NK-92 (cell line): ENCODE results near the gene TMPRSS4.

Experiments
- DNase-seq: peaks from one replicate; lab custom pipeline; 2025; ENCODE audit not compliant: unreplicated experiment; lab: John Stamatoyannopoulos, UW

TMPRSS4 gene

DNA sequence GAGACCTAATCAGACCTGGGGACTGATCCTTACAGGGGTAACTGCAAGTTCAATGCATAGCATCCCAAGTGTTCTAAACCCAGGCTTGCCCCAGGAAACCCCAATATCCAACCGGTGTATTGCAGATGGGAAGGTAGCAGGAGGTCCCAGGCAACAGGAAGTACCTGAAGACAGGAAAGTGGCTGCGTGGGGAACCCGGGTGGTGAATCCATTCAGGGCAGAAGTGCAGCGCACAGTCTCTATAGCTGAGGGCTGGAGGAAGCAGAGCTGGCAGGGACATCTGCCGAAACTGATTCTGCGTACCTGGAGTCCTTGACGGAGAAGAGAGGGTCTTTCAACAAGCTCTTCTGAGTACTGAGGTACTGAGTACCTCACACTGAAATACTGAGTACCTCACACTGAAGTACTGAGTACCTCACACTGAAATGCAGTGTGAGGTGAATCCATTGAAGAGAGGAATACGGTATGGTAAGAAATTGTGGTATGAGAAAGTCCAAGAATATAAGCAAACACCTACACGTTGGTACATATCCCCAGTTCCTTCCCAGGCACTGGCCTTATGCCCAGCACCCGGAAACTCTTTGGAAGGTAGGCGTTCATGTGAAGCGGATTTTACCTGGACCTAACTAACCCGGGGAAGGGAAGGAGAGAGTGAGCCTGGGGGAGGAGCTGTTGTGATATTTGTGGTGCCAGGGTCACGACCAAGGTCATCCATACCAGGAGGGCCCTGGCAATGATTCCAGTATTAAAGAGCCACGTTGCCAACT lies 55.7 kb downstream of the TMPRSS4 start:
- DNase-seq = no peak

GRCh38 chr11:118133816-118134215 lies 56.9 kb downstream of the TMPRSS4 start:
- no peak for DNase-seq

DNA sequence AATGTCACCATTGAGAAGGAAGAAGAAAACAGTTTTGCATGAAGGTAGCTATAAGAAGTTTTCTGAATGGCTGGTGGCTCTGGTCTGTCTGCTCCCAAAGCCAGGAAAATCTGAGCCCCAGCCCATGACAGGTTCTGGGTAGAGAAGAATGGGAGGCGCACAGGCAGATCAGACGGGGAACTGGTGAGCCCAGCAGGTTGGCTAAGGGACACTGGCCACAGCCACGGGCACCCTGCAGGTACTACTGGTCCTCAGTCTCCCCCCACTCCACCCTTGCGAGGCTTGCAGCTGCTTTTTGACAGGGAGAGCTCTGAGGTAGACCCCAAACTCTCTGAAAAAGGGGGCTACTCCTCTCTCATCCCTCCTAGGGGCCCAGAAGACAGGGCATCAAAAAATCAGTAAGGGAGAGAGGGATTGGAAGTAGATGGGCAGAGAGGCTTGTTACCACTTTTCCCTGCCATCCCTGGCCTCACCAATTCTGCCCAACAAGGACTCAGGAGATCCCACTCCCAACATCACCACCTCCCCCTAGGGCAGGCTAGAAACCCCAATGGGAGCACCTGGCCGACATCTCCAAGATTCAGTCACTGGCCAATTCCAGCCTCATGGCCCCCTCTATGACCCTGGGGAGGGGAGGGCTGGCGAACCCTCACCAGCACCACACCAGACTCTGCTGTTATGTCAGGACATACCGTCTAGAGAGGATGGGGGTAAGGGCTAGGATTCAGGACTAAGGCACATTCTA lies 58.3 kb downstream of the TMPRSS4 start:
- no peak for DNase-seq

DNA sequence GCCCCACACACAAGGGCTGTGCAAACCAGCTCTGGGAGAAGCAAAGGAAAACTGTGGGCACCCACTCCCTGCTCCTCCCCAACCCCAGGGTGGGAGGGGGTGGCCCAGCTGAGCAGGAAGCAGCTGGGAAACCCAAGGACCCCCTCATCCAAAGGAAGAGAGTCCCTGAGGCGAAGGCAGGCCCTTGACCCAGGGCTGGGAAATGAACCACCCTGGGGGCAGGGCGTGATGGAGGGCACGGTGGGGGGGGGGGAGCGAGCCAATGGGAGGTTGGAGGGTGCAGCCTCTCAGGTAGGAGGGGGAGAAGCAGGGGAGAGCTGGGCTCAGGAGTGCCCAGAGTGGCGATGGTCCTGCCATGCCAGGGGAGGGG lies 58.9 kb downstream of the TMPRSS4 start:
- no peak for DNase-seq

DNA sequence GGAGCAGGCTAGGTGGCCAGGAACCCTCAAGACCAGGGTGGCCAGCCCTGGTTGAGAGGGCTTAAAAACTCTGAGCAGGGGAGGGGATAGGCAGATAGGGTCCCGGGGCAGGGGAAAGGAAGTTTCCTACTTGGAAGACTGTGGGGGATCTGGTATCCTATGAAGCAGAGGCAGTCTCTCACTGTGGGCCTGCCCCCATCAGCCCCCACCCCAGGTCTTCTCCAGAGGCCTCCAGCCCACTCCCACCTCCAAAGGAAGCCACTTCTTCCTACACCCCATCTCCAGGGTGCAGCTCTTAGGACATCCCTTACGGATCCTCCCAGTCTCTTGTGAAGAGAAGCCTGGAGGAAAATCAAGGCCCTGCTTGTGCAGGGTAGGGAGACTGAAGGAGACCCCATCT lies 59.5 kb downstream of the TMPRSS4 start:
- DNase-seq = no peak

DNA sequence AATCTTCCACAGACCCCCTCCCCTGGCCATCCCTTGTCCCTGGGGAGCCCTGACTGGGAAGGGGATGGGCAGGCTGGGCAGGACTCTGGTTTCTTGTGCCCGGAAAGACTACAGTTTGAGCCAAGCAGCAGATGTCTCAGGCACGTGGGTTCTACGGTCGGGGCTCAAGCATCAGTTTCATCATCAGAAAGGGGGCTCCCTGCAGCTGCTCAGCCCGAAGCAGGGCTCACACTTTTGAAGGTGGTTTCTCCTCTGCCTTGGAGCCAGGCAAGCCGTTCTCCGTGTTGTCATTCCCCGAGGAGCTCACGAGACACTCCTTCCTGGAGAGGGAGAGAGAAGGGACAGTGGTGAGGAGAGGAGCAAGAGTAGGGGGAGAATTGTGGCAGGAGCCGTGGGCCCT lies 59.9 kb downstream of the TMPRSS4 start:
- no peak for DNase-seq

DNA sequence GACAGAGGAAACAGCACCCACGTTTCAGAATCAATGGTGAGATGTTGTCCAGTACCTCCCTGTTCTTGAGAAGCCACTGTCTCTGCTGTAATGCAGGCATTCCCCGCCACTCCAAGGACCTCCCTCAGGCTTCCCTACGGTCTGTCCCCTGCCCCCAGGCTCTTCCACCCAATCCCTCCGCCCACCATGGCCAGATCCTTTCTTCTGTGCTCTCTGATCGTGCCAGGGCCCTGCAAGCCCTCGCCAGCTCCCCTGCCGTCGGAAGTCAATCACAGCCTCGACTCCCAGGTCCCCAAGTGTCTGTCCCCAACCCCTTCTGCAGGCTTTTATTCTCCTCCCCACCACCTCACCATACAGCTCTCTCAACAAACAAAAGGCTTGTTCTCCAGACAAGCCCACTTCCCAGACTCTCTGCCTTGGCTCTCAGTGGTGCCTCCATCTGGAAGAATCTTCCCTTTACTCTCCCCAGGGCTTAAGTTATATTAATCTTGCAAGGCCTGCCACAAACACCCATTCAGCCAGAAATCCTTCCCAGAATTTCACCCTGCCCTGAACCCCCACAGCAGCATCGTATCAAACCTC lies 62.1 kb downstream of the TMPRSS4 start:
- no peak for DNase-seq

DNA sequence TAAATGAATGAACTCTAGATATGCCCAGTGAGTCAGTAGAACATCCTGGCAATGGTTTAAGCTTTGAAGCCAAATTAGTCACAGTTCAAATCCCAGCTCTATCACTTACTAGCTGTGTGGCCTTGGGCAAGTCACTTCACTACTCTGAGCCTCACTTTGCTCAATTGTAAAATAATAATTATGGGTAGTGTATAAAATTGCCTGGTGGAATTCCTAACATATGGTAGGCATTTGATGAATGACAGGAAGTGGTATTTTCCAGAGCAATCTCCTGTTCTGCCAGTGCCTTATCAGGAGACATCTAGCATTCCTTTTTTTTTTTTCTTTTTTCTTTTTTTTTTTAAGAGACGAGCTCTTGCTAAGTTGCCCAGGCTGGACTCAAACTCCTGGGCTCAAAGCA lies 62.7 kb downstream of the TMPRSS4 start:
- DNase-seq = no peak

DNA sequence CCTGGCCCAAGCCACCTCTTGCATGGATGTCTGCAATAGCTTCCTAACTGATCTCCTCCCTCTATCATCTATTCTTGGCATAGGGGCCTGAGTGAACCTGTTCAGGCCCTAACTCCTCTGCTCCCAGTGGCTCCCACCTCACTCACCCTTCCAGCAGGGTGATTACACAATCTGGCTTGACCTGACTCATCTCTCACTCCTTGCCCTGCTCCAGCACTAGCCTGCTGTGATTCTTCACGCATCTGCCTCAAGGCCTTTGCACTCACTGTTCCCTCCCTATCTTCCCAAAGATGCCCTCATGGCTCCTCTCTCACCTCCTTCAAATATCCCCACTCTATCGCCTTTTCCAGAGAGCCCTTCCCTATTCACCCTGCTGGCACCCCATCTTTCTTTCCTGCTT lies 65.2 kb downstream of the TMPRSS4 start:
- no peak for DNase-seq

GRCh38 chr11:118142809-118143208 lies 65.9 kb downstream of the TMPRSS4 start:
- no peak for DNase-seq

GRCh38 chr11:118143661-118144185 lies 66.8 kb downstream of the TMPRSS4 start:
- no peak for DNase-seq

GRCh38 chr11:118144301-118145268 lies 67.7 kb downstream of the TMPRSS4 start:
- no peak for DNase-seq

DNA sequence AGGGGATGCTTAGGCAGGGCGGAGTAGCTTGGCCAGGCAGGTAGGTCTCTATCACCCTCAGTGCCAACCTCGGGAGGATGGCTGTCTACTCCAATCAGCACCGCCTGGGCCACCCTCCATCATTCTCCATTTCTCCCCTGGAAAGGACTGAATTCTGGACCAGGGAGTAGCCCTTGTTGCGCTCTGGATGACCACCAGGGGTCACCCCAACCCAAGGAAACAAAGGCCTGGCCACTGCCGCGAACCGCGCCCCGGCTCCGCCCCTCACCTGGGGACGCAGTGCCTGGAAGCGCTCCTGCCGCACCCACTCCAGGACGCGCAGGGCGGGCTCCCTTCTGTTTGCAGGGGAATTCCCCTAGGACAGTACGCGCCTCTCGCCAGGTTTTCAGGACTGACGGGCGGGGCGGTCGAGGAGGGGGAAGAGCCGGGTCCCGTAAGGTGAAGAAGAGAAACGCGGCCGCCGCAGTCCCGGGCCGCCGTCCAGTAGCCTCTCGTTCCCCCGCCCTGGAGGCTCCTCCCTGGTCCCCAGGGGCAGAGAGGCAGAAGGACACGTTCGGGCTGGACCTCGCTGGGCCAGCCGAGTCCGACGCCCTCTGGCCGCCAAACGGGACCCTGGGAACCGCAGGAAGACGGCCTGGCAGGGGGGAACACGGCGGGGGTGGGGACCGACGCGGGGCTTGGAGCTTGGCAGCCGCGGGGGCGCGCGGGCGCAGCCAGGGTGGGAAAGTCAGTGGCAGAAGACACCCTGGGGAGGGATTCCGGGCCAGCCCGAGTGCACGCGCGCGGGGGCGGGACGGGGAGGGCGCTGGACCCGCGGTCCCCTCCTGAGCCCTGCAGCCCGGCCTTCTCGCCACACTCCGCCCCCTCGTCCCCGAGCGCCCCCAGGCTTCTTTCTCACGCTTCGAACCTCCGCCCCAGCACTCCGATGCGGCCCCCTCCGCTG lies 68.7 kb downstream of the TMPRSS4 start:
- DNase-seq = peak; percentile 36

DNA sequence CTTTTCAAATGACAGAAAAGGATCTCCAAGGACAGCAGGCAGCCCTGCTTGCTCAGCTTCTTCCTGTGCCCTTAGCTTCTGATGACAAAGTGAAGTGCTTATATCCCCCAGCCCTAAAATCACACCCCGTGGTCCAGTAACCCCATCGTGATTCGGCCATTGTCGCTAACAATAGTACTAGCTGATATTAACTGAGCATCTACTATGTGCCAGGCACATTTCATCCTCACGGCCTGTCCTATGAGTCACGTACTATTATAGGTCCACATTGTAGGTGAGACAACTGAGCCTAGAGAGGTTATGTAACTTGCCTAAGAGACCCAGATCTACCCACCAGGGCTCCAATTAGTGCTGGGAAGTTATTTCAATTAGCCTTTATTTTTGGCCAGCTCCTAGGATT lies 69.7 kb downstream of the TMPRSS4 start:
- no peak for DNase-seq

GRCh38 chr11:118147502-118147901 lies 70.6 kb downstream of the TMPRSS4 start:
- no peak for DNase-seq

GRCh38 chr11:118148240-118148639 lies 71.4 kb downstream of the TMPRSS4 start:
- DNase-seq = no peak

DNA sequence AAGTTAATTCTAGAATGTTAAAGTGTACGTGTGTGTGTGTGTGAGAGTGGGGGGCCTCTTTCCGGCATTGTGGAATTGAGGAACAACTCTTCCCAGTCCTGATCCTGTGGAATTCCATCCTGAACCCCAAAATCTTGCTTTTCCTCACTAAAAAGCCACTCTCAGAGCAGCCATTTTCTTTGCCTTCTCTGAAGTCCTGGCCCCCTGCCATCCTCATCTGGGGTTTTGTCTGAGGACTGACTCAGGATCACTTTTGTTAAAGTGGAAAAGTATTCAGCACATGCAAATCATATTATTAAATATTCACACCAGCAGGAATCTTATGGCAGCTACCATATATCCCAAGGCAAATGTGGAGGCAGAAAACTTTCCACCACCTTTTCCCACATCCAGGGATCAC lies 72.0 kb downstream of the TMPRSS4 start:
- DNase-seq = no peak

DNA sequence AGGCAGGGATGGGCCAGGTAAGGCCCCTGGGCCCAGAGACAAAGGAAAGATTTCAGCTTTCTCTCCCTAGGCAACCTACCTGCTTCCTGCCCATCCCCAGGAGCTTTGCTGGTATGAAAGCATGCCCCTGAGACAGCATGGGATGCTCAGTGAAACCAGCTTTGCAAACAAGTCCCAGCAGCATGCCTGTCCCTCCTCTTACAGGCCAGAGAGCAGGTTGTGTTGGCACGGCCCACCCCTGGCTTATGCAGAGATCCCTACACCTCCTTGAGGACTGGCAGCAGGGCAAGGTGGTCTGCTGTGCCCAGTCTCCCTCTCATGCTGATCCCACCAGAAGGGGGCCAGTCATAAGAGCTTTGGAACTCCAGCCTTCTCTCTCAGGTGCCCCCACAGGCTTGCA lies 72.6 kb downstream of the TMPRSS4 start:
- no peak for DNase-seq

- no peak for DNase-seq
Observed at GRCh38 chr11:118151431-118151830, 74.6 kb downstream of the TMPRSS4 start.
